K562 (cell line): Measurements from ENCODE around the gene CRYBA4. TPM values are rescaled to one million over a fixed set of nuclear protein-coding genes. Genes with fewer than 3 reads are reported as not detected.
A peak's percentile ranks its signal among the peaks of the same experiment; 100 is the strongest.

Experiments used
- ATAC-seq: fragments of 200-7000 bp; cut with Tn5 transposase; 3 replicates; pipeline ENCODE4 v1.9.1; 2020; ENCODE audit warnings: moderate library complexity
- BruUV-seq: library from RNA; stranded (reverse); fragments of 400-500 nt; replicated peaks from 2 replicates; lab custom pipeline; 2021; lab: Mats Ljungman, UMichigan
- CTCF ChIA-PET: fragments of 300-600 bp; formaldehyde crosslinking; extraction: SDS; loops from one replicate; lab custom pipeline; 2021; ENCODE audit warnings: low intra/inter-chr PET ratio; lab: Yijun Ruan, JAX
- POLR2A ChIA-PET: fragments of 300-600, 350-650 bp; sonication (Branson Sonifier 250); formaldehyde crosslinking; extraction: SDS; loops from one replicate; lab custom pipeline; 2021; ENCODE audit warnings: antibody characterized with exemption, inconsistent platforms; lab: Yijun Ruan, JAX
- DNase-seq, 4 experiments: peaks; one replicate each; pipeline versions ENCODE4 v3.0.0 to v3.0.0-alpha.2; 2011 to 2018; ENCODE audit warnings: low spot score in 3 of 4, mixed read lengths in 3 of 4; ENCODE audit errors: extremely low read depth in 1 of 4
- FAIRE-seq: peaks from 2 replicates; lab custom pipeline; 2011; peaks lifted over from hg19 to GRCh38; lab: Jason Lieb, UNC
- H2AFZ ChIP-seq: 2 replicates; pipeline ENCODE4 v1.6.0; 2011; ENCODE audit warnings: low read depth, low read length, control low read depth, inconsistent platforms
- H3K27ac ChIP-seq: fragments of 200-600 bp; 3 replicates; pipeline ENCODE4 v1.8.0; 2011; ENCODE audit warnings: low read depth, mild to moderate bottlenecking, control low read depth, inconsistent platforms, low read length, moderate library complexity, mixed read lengths; ENCODE audit errors: extremely low read depth
- H3K27me3 ChIP-seq, 2 experiments: fragments of 300-600 bp in 1 of 2; 2 replicates in 1 of 2; 3 replicates in 1 of 2; pipeline versions ENCODE4 v1.6.0 to v1.8.0; 2011; ENCODE audit warnings: inconsistent platforms in 2 of 2, low read length in 2 of 2, mild to moderate bottlenecking in 1 of 2, mixed read lengths in 1 of 2, moderate library complexity in 1 of 2; ENCODE audit not compliant: control insufficient read depth in 2 of 2, insufficient read depth in 2 of 2
- H3K36me3 ChIP-seq: fragments of 300-600 bp; 3 replicates; pipeline ENCODE4 v1.8.0; 2011; ENCODE audit warnings: mild to moderate bottlenecking, low read length, inconsistent platforms; ENCODE audit not compliant: control insufficient read depth, insufficient read depth
- H3K4me1 ChIP-seq, 2 experiments: fragments of 200-600 bp in 1 of 2; replicated peaks in 1 of 2; 2 replicates in 1 of 2; 3 replicates in 1 of 2; pipeline versions ENCODE4 v1.5.1 to v1.8.0; 2011; ENCODE audit warnings: inconsistent platforms in 2 of 2, low read length in 2 of 2, mild to moderate bottlenecking in 1 of 2, mixed read lengths in 1 of 2, moderate library complexity in 1 of 2; ENCODE audit not compliant: control insufficient read depth in 2 of 2, insufficient read depth in 2 of 2
- H3K4me2 ChIP-seq: 2 replicates; pipeline ENCODE4 v1.6.1; 2011; ENCODE audit warnings: low read length, control low read depth, inconsistent platforms, mixed read lengths; ENCODE audit not compliant: insufficient read depth
- H3K4me3 ChIP-seq: fragments of 200-600 bp; sonication (generic), shearing (Covaris generic); 2 replicates; pipeline ENCODE4 v1.5.1; 2016; ENCODE audit warnings: control low read depth, inconsistent platforms
- H3K79me2 ChIP-seq: fragments of 200-600 bp; 3 replicates; pipeline ENCODE4 v1.8.0; 2011; ENCODE audit warnings: low read length, inconsistent platforms; ENCODE audit not compliant: control insufficient read depth, insufficient read depth
- H3K9ac ChIP-seq, 2 experiments: 2 replicates each; pipeline versions ENCODE4 v1.6.0 to v1.6.1; 2011; ENCODE audit warnings: low read depth in 2 of 2, low read length in 2 of 2, control low read depth in 1 of 2, inconsistent platforms in 1 of 2, mild to moderate bottlenecking in 1 of 2, mixed read lengths in 1 of 2; ENCODE audit not compliant: insufficient read depth in 1 of 2
- H3K9me1 ChIP-seq: one replicate; pipeline ENCODE4 v1.6.0; 2011; ENCODE audit warnings: inconsistent platforms, mild to moderate bottlenecking, low read length, moderate library complexity; ENCODE audit not compliant: control insufficient read depth, insufficient read depth
- H3K9me3 ChIP-seq: replicated peaks from 2 replicates; pipeline ENCODE4 v1.5.1; 2011; ENCODE audit warnings: low read depth, low read length, inconsistent platforms; ENCODE audit not compliant: control insufficient read depth, insufficient read depth
- H4K20me1 ChIP-seq: replicated peaks from 2 replicates; pipeline ENCODE4 v1.6.1; 2011; ENCODE audit warnings: low read length, inconsistent platforms, mixed read lengths; ENCODE audit not compliant: control insufficient read depth, insufficient read depth
- C11orf30 ChIP-seq: fragments of 450-650 bp; IDR thresholded peaks from 2 replicates; pipeline ENCODE4 v1.6.1; 2016; ENCODE audit warnings: low read depth, mild to moderate bottlenecking
- ELF1 ChIP-seq: fragments of 200-800 bp; sonication (Bioruptor generic); IDR thresholded peaks from 2 replicates; pipeline ENCODE4 v1.6.1; 2016; ENCODE audit warnings: missing genetic modification characterization, missing compliant biosample characterization
- GABPA ChIP-seq: fragments of 200-800 bp; sonication (Bioruptor generic); conservative IDR thresholded peaks from 2 replicates; pipeline ENCODE4 v1.6.1; 2016; ENCODE audit warnings: low read depth, missing genetic modification characterization, missing compliant biosample characterization
- HEY1 ChIP-seq: fragments of 250-450 bp; sonication (Bioruptor Pico); IDR thresholded peaks from 2 replicates; pipeline ENCODE4 v1.5.0; 2020; ENCODE audit warnings: mild to moderate bottlenecking, moderate library complexity, borderline replicate concordance
- KDM2B ChIP-seq: fragments of 250-450 bp; sonication (Bioruptor Pico); IDR thresholded peaks from 2 replicates; pipeline ENCODE4 v1.8.0; 2021; ENCODE audit warnings: mild to moderate bottlenecking, moderate library complexity
- MCM7 ChIP-seq, 2 experiments: fragments of 450-650 bp; IDR thresholded peaks; 2 replicates each; pipeline ENCODE4 v1.6.1; 2016 to 2018
- NFE2 ChIP-seq: IDR thresholded peaks from 2 replicates; pipeline ENCODE4 v1.6.1; 2014; ENCODE audit warnings: antibody characterized with exemption, low read depth
- YBX1 ChIP-seq: fragments of 450-650 bp; IDR thresholded peaks from 2 replicates; pipeline ENCODE4 v1.7.1; 2016; ENCODE audit warnings: mild to moderate bottlenecking
- ZKSCAN1 ChIP-seq: fragments of 150-350 bp; IDR thresholded peaks from 2 replicates; pipeline ENCODE4 v1.6.1; 2016; ENCODE audit warnings: low read depth, low read length
- ZNF124 ChIP-seq: sonication (generic); formaldehyde crosslinking; IDR thresholded peaks from 2 replicates; pipeline ENCODE4 v1.8.1; 2022; ENCODE audit warnings: missing genetic modification reagents
- ZNF316 ChIP-seq: fragments of 450-650 bp; IDR thresholded peaks from 2 replicates; pipeline ENCODE4 v1.6.1; 2016
- ZNF79 ChIP-seq: fragments of 250-450 bp; sonication (Bioruptor Pico); IDR thresholded peaks from 2 replicates; pipeline ENCODE4 v1.4.0; 2020; ENCODE audit warnings: low read depth, mild to moderate bottlenecking, moderate library complexity
- WGBS: fragments of 100-300 bp; shearing (Covaris generic); methylation state at CpG from one replicate; pipeline ENCODE4 v1.1.6; 2016; ENCODE audit warnings: low coverage, mixed read lengths; ENCODE audit not compliant: insufficient coverage; ENCODE audit errors: missing lambda C conversion rate; 5-methylcytosine and 5-hydroxymethylcytosine counted together
- in situ Hi-C: fragments of 300-500 bp; cut with MboI; formaldehyde crosslinking; loops from 4 replicates; pipeline ENCODE4 v1.15.0; 2018; ENCODE audit warnings: inconsistent platforms, mixed read lengths
- intact Hi-C: fragments of 100-400 bp; cut with micrococcal nuclease; formaldehyde crosslinking; loops from 2 replicates; pipeline ENCODE4 v1.14.2; 2022
- polyA plus RNA-seq, 8 experiments: library from polyadenylated mRNA; depleted of rRNA in 4 of 8; stranded (reverse) in 5 of 8; unstranded in 3 of 8; fragments of >200 nt; fragmentation: Nextera tagmentation in 2 of 8; fragmentation: Illumina TruSeq in 1 of 8; extraction: Ambion mirVana in 2 of 8; extraction: Trizol in 1 of 8; gene quantifications; 2 replicates each; pipeline versions ENCODE4 v1.2.1 to v1.2.3, GENCODE V29; 2011 to 2014; ENCODE audit warnings: inconsistent platforms in 1 of 8, missing spikeins in 1 of 8
- total RNA-seq, 7 experiments: library from RNA; depleted of rRNA in 6 of 7; stranded (reverse); fragments of >200 nt in 6 of 7; fragmentation: Illumina TruSeq in 2 of 7; extraction: Trizol in 2 of 7; gene quantifications; 2 replicates each; pipeline versions ENCODE4 v1.2.1 to v1.2.3, GENCODE V29; 2011 to 2021; ENCODE audit warnings: low replicate concordance in 1 of 7
- TF ChIP-seq, protein P1 (sequence below), 3 experiments: IDR thresholded peaks in 2 of 3; conservative IDR thresholded peaks in 1 of 3; 2 replicates each; pipeline ENCODE4 v1.5.1; 2011 to 2012; ENCODE audit warnings: low read length in 3 of 3, mild to moderate bottlenecking in 3 of 3, control low read depth in 2 of 3, improper control_type of control experiment in 1 of 3, inconsistent platforms in 1 of 3, low read depth in 1 of 3, mixed read lengths in 1 of 3, moderate library complexity in 1 of 3; ENCODE audit not compliant: insufficient read depth in 2 of 3
- TF ChIP-seq, protein P2 (sequence below), 2 experiments: fragments of 450-650 bp; IDR thresholded peaks; 2 replicates each; pipeline ENCODE4 v1.6.1; 2018; ENCODE audit warnings: mild to moderate bottlenecking in 2 of 2, low read depth in 1 of 2; ENCODE audit not compliant: partially characterized antibody in 2 of 2
- TF ChIP-seq, protein P3 (sequence below): fragments of 450-650 bp; IDR thresholded peaks from 2 replicates; pipeline ENCODE4 v1.6.1; 2016

The CRYBA4 gene
- total and polyA plus RNA-seq, 9 of the 15 experiments (the other 6 are each of a cell fraction or from before 2014, with no cell fraction given): 0.59 to 3.3 (median 1.6) TPM

DNA sequence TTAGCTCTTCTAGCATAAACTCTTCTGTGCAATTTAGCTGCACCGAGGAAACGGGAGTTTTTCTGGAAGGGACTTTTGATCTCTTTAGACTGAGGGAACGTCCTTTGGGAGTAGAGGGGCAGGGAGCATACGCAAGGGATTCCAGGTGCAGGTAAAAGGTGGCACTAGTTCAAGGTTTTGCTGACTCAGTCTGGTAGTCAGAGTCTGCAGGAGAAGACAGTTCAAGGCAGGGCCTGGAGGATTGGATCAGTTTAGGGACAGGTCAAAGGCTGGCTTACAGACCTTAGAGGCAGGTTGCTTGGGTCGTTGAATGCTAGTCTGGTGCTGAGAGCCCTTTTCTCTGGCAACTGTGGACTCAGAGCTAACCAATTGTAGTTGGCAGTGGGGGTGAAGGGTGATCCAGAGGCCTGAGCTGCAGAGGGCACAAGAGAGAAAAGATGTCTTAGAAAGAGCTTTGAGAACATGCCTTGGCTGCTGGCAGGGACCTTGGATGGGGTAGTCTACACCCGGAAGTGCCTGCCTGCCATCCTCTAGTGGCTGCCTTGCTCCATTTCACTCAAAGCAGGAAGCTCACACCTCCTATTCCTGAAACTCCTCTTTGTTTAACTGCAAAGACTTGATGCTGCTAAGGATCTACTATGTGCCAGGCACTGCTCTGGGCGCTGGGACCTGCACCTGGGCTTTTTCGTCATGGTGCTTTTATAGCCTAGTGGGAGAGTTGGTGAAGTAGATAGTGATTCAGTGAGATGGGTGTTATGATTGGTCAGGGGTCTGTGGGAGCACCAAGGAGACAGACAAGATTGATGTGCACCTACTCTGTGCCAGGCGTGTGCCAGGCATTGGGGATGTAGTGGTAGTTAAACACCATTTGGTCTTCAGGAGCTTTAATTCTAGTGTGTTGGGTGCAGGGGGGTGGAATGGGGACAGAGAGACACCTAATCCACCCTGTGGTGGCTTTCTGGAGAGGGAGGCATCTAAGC, 52.7 kb downstream of the CRYBA4 start:
- Histone ChIP-seq H3K4me1 (peaks cover 21 to 24% of the 10 kb centered on the region in 2 experiments), H3K36me3 (no peaks in the 10 kb centered on the region), H3K4me3 (peak overlapping the region; percentile 85), H2AFZ (peak overlapping the region; percentile 19; the same call in 1 of the 2 replicates), H3K27ac (peak overlapping the region; percentile 98), H3K9me3 (no peaks in the 10 kb centered on the region), H3K79me2 (peaks cover 31% of the 10 kb centered on the region), H4K20me1 (no peaks in the 10 kb centered on the region), H3K27me3 (no peaks in the 10 kb centered on the region), H3K4me2 (peak overlapping the region; percentile 92), H3K9me1 (no peaks in the 10 kb centered on the region), H3K9ac (peak overlapping the region; percentile 84 to 93; a peak in 3 of 4 replicates)
- no TSS peak for BruUV-seq
- ChIA-PET POLR2A (interaction anchor here (0.6 kb wide), 1 partner anchor 11 kb away, joined by 3 read pairs; no protein-coding TSS in a partner anchor), CTCF (no interaction called here)
- intact Hi-C loops: loop anchor here (5.0 kb wide), 1 partner anchor 83 kb away; no protein-coding TSS in a partner anchor
- peak in 2 of 4 experiments; percentile 18 to 36 for DNase-seq
- no peak for ATAC-seq
- 22% methylated on average over 9 of the region's 9 CpGs for WGBS
- in situ Hi-C loops: no loop called here
- no peak for FAIRE-seq
- no peak for TF ChIP-seq KDM2B (CRISPR knock-in tag)
- peak; percentile 86 for TF ChIP-seq ZNF316
- TF ChIP-seq, protein P1, sequence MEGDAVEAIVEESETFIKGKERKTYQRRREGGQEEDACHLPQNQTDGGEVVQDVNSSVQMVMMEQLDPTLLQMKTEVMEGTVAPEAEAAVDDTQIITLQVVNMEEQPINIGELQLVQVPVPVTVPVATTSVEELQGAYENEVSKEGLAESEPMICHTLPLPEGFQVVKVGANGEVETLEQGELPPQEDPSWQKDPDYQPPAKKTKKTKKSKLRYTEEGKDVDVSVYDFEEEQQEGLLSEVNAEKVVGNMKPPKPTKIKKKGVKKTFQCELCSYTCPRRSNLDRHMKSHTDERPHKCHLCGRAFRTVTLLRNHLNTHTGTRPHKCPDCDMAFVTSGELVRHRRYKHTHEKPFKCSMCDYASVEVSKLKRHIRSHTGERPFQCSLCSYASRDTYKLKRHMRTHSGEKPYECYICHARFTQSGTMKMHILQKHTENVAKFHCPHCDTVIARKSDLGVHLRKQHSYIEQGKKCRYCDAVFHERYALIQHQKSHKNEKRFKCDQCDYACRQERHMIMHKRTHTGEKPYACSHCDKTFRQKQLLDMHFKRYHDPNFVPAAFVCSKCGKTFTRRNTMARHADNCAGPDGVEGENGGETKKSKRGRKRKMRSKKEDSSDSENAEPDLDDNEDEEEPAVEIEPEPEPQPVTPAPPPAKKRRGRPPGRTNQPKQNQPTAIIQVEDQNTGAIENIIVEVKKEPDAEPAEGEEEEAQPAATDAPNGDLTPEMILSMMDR (IDR thresholded peaks at IDR 0.05 in 2 of 3, conservative IDR thresholded peaks at IDR 0.05 in 1 of 3; ENCODE audit: insufficient read depth in 2 of 3, low read depth in 1 of 3, low read length in 3 of 3): peak in 2 of 3 experiments; percentile 8 to 19; a peak in 2 of 6 replicates
- 0 out of 2 replicates have a peak, but pooled peaks have one; percentile 44 for TF ChIP-seq GABPA
- no peak for TF ChIP-seq YBX1
- TF ChIP-seq ELF1 (tag): peak; percentile 81
- no peak for TF ChIP-seq ZNF124
- TF ChIP-seq ZKSCAN1: no peak
- TF ChIP-seq NFE2: peak; percentile 41; the same call in 1 of the 2 replicates
- TF ChIP-seq HEY1: no peak
- TF ChIP-seq MCM7 (IDR thresholded peaks at IDR 0.05): no peak
- TF ChIP-seq C11orf30: peak; percentile 73; the same call in 1 of the 2 replicates
- TF ChIP-seq ZNF79 (CRISPR knock-in tag): no peak
- TF ChIP-seq, protein P2, sequence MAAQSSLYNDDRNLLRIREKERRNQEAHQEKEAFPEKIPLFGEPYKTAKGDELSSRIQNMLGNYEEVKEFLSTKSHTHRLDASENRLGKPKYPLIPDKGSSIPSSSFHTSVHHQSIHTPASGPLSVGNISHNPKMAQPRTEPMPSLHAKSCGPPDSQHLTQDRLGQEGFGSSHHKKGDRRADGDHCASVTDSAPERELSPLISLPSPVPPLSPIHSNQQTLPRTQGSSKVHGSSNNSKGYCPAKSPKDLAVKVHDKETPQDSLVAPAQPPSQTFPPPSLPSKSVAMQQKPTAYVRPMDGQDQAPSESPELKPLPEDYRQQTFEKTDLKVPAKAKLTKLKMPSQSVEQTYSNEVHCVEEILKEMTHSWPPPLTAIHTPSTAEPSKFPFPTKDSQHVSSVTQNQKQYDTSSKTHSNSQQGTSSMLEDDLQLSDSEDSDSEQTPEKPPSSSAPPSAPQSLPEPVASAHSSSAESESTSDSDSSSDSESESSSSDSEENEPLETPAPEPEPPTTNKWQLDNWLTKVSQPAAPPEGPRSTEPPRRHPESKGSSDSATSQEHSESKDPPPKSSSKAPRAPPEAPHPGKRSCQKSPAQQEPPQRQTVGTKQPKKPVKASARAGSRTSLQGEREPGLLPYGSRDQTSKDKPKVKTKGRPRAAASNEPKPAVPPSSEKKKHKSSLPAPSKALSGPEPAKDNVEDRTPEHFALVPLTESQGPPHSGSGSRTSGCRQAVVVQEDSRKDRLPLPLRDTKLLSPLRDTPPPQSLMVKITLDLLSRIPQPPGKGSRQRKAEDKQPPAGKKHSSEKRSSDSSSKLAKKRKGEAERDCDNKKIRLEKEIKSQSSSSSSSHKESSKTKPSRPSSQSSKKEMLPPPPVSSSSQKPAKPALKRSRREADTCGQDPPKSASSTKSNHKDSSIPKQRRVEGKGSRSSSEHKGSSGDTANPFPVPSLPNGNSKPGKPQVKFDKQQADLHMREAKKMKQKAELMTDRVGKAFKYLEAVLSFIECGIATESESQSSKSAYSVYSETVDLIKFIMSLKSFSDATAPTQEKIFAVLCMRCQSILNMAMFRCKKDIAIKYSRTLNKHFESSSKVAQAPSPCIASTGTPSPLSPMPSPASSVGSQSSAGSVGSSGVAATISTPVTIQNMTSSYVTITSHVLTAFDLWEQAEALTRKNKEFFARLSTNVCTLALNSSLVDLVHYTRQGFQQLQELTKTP (IDR thresholded peaks at IDR 0.05; ENCODE audit: low read depth in 1 of 2, partially characterized antibody in 2 of 2): no peak
- TF ChIP-seq, protein P3, sequence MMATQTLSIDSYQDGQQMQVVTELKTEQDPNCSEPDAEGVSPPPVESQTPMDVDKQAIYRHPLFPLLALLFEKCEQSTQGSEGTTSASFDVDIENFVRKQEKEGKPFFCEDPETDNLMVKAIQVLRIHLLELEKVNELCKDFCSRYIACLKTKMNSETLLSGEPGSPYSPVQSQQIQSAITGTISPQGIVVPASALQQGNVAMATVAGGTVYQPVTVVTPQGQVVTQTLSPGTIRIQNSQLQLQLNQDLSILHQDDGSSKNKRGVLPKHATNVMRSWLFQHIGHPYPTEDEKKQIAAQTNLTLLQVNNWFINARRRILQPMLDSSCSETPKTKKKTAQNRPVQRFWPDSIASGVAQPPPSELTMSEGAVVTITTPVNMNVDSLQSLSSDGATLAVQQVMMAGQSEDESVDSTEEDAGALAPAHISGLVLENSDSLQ: no peak
